NCI-H1930 (cell line): ENCODE data around the gene KRI1.

Source experiments
- DNase-seq, 2 experiments: peaks; one replicate each; lab custom pipeline; 2025; lab: John Stamatoyannopoulos, UW

Gene KRI1

DNA sequence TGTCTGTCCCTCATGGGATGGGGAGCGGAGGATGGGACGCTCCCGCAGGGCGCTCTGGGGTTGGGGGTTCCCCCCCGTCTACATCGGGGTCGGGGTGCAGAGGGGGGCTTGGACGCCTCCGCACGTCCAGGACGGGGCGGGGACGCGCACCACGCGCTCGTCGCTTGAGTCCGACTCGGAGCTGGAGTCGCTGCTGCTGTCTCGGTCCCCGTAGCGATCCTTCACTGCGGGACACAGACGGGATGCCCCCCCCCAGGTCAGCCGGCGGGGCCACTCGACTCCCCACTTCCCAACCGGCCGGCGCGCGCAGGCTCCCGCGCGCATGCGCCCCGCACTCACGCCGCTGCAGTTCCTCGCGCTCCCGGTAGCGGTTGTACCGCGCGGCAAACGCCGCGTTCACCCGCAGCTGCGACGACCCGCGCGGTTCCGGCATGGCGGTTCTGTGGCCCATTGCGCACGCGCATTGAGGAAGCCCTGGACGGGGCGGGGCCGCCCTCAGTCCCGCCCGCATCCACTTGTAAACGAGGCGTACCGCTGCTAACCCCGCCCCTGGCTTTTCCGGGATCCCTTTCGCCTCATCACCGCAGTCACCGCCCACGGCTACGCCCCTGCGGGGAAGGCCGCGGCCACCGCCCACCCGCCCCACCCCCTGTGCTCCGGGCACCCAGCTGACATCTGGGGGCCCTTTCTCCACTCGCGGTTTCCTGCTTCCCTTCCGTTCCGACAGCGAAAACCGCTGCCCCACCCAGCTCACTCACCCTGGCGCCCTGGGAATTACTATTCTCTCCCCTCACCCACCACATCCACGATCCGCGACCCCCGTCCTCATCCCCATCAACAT, at the start of gene KRI1:
TSS of gene KRI1 (minus strand) at position 444 of the 841 bp plus-strand sequence. CDS start at position 433, 11 bp downstream.
- DNase-seq: peak; percentile 87 to 91

DNA sequence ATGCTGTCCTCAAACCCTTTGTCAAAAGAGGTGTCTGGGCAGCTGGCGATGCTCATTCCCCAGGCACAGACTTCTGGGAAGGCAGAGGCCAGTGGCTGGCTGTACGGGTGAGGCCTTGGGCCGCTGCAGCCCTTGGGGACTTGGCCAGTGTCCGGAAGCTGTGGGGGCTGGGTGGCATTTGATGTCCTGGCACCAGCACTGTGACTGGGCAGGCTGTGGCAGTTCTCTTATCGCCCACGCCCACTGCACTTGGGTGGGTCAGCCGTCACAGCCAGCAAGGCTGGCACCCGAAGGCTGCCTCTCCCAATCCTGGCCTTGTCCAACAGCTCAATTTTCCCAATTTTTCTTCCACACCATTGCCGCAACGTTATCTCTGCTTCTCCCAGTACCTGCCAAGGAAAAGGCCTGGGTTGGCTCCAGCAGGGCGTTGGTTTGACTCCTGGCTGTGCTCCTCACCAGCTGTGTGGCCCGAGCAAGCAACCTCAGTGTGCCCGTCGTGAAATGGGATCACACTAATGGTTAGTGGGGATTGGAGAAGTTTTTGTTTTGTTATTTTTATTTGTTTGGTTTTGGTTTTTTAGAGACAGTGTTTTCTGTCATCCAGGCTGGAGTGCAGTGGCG, 46.8 kb upstream of the KRI1 start:
- DNase-seq: no peak

DNA sequence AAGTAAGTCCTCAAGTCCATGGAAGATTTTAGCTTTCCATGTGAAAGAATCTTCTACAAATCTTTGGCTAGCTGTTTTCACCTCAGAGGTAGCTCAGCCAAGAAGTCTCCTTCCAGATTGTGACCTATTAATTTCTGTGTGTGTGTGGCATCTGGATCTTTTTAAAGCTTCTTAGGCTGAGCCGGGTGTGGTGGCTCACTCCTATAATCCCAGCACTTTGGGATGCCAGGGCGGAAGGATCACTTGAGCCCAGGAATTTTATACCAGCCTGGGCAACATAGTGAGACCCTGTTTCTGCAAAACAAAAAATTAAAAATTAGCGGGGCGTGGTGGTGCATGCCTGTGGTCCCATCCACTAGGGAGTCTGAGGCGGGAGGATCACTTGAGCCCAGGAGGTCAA, 46.1 kb upstream of the KRI1 start:
- DNase-seq: no peak

DNA sequence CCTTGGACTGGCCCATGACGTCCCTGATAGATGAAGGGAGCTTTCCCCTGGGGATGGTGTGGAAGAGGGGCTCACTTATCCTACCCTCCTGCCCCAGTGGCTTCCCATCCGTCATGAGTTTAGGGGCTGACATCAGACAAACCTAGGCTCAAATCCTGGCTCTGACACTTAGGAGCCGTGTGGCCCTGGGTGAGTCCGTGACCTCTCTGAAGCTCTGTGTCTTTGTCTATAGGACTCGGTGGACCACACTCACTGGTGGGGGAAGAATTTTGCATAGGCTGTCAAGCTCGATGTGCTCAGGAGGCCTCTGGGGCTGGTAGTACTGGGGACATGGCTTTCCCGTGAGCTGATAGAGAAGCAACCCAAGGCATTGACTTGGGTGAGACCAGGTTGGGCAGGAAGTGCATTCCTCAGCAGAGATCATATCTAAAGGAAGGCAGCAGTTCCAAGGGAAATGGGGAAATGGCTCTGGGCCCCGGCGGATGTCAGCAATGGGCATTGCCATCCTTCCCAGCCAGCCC, 38.7 kb upstream of the KRI1 start:
- no peak for DNase-seq

DNA sequence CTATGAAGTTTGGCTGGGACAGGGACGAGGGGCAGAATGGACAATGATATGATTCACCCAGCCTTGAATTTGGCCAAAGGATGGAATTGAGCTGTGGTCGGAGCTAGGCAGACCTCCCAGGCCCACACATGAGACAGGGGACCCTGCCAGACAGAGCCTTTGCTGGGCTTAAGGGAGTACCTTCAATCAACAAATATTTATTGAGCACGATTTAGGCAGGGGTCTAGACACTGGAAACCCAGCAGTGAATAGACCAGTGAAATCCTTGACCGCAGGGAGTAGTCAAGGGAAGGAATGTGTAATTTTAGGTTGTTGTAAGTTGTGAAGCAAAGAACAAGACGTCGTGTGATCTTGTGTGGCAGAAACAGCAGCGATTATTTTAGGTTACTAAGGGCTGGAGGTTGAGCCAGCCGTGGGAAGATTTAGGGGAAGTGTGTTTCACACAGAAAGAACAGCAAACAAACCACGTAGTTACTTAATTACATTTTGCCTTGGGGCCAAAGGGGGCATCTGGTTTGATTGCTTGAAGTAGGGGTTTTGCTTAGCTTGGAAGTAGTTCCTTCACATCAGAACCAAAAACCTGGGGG, 38.2 kb upstream of the KRI1 start:
- no peak for DNase-seq

DNA sequence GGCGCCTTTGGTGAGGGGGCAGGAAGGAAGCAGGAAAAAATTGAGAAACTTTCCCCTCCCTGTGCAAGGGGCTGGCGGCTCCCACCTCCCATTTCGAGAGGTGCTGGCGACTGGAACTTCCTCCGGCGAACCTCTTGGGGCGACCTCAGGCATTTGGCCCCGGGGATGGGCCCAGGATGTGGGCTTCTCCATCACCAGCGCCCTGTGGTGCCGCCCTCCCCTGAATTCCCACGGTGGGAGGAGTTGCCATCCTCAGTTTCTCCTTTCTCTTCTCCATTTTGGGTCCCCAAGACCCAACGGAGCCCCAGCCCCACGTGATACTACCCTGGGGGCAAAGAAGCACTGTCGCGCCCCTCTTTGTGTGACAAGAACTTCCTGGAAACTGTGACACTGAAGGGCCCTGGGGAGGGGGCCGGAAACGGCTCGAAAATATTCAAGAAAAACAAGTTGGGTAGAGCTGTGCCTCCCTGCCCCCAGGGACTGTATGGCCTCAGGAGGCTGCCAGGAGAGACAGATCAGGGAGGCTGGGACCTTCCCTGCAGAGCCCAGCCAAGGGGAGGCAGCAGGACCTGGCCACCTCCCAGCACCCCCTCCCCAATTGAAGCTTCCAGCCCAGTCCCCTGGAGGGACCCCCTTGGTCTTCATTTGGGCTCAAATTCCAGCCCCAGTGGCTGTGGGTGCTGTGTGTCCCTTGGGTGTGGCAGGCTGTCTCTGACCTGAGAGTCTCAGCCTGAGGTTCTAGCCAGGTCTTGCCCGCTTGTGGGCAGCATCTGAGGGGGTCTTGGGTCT, 37.5 kb upstream of the KRI1 start:
- no peak for DNase-seq

DNA sequence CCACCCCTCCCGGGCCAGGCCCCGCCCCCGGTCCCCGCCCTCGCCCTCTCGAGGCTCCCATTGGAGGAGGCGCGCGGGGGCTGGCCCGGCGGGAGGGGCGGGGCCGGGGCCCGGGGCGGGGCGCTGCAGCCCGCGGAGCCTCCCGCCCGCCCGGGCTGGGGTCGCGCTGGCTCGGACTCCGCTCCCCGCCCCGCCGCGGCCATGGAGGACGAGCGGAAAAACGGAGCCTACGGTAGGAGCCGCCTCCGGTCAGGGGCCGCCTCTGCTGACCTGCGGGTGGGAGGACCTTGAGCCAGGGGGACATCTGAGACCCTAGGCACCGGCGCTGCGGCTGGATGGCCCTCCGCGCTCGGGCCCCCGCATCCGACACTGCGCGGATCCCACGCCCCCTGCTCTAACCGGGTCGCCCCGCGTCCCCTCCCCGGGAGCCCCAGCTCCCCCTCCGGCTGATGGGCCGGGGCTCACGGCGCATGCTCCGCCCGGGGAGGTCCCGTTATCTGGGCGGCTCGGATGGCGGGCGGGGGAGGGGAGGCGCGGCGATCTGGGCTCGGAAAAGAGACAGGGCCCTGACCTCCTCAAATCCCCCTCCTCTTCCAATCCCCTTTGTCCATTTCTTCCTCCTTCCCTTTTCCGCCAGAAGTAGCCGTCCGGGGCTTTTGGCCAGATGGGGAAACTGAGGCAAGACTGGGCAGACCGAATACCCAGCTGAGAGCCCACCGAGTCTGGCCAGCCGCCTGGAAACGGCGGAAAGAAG, 36.7 kb upstream of the KRI1 start:
- peak; percentile 46 to 61 for DNase-seq

DNA sequence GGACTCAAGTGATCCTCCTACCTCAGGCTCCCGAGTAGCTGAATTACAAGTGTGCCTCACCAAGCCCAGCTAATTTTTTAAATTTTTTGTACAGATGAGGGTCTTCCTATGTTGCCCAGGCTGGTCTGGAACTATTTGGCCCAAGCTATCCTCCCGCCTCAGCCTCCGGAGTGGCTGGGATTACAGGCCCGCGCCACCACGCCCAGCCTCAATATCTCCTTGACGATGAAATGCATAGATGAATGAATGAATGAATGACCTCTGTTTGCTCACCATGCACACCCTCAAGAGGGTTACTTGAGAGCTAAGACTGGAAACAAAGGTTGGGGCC, 36.2 kb upstream of the KRI1 start:
- no peak for DNase-seq

DNA sequence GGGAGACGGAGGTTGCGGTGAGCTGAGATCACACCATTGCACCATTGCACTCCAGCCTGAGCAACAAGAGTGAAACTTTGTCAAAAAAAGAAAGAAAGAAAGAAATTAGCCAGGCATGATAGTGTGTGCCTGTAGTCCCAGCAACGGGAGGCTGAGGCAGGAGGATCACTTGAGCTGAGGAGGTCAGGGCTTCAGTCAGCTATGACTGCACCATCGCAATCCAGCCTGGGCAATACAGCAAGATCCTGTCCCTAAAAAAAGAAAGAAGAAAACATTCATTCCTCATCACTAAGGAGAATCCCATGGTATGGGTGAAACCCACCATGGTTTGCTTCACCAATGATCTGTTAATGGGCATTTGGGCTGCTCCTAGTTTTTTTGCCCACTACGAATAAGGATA, 34.3 kb upstream of the KRI1 start:
- DNase-seq: no peak

DNA sequence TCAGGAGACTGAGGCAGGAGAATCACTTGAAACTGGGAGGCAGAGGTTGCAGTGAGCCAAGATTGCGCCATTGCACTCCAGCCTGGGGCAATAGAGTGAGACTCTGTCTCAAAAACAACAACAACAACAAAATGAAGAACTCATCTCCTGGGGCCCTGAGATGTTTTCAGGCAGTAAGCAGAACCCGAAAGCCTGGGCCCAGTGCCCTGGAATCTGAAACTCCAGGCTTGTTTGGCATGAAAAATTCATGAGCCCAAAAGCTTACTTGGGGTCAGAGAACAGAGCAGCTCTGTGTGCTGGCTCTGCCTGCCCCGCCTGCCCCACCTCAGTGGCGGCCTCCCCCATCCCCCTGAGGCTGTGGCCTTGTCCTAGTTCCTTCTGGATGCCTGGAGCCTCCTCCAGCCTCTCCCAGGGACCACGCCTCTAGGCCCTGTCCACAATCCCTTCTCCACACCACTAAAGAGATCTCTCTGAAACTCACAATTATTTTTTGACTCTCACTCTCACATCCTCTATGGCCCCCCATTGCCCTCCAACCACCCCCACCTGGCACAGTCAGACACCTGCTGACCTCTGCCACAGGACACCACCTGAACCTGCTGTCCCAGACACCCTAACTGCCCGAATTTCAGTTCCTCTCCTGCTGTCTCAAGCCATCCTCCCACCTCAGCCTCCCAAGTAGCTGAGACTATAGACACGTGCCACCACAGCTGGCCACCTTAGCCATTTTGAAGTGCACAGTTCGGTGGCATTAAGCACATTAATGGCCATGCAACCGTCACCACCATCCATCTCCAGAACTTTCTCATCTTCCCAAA, 28.2 kb upstream of the KRI1 start:
- no peak for DNase-seq

DNA sequence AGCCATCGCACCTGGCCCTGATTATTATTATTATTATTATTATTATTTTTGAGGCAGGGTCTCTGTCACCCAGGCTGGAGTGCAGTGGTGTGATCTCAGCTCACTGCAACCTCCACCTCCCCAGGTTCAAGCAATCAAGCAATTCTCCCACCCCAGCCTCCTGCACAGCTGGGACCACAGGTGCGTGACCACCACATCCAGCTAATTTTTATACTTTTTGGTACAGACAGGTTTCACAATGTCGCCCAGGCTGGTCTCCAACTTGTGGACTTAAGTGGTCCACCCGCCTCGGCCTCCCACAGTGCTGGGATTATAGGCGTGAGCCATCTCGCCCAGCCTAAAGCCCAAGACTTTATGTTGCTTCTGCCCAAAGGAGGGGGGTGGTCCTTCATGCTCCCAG, 27.3 kb upstream of the KRI1 start:
- no peak for DNase-seq

DNA sequence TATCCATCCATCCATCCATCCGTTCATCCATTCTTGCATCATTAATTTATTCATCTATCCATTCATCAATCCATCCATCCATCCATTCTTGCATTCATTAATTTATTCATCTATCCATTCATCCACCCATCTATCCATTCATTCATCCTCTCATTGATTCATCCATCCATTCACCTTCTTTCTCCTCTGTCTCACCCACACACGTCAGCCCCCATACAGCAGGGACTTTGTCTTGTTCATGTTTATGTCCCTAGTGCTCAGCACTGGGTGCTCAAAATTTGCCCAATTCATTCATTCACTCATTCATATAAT, 22.0 kb upstream of the KRI1 start:
- no peak for DNase-seq

DNA sequence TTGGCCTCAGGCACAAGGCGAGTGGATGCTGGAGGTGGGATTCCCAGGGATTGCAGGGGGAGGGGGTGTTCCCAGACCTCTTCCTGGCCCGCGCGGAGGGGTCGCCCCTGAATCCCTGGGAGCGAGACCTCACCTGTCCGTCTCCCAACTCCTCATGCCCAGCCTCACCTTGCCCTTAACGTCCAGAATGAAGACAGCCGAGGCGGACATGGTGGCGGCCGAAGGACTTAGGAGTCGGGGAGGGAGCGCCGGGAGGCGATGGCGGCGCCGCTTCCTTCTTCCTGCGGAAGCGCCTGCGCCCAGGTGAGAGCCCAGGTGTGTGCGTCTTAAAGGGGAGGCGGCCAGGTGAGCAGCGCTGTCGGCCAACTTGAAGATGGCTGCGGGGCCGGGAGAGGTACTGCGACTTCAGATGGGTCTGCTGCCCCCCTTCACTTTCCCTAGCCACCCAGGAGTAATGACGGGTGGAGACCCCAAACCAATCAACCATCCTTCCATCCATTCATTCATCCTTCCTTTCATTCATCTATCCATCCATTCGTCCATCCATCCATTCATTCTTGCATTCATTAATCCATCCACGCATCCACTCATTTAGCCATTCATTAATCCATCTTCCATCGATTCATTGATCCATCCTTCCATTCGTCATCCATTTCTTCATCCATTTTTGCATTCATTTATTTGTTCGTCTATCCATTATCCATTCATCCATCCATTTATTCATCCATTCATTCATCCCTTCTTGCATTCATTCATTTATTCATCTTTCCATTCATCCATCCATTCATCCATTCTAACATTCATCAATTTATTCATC, 21.4 kb upstream of the KRI1 start, which contains the start of gene AP1M2:
TSS of gene AP1M2 (minus strand) at position 291 of the 817 bp plus-strand sequence. CDS start at position 210, 81 bp downstream.
- no peak for DNase-seq

DNA sequence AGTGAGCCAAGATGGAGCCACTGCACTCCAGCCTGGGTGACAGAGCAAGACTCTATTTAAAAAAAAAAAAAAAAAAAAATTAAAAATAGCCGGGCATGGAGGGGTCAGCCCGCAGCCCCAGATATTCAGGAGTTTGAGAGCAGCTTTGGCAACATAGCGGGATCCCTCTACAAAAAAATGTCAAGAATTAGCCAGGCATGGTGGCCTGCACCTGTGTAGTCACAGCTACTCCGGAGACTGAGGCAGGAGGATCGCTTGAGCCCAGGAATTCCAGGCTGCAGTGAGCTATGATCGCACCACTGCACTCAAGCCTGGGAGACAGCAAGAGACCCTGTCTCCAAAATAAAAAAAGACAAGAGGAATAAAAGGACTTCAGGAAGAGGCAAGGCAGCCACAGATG, 20.6 kb upstream of the KRI1 start:
- DNase-seq: no peak

DNA sequence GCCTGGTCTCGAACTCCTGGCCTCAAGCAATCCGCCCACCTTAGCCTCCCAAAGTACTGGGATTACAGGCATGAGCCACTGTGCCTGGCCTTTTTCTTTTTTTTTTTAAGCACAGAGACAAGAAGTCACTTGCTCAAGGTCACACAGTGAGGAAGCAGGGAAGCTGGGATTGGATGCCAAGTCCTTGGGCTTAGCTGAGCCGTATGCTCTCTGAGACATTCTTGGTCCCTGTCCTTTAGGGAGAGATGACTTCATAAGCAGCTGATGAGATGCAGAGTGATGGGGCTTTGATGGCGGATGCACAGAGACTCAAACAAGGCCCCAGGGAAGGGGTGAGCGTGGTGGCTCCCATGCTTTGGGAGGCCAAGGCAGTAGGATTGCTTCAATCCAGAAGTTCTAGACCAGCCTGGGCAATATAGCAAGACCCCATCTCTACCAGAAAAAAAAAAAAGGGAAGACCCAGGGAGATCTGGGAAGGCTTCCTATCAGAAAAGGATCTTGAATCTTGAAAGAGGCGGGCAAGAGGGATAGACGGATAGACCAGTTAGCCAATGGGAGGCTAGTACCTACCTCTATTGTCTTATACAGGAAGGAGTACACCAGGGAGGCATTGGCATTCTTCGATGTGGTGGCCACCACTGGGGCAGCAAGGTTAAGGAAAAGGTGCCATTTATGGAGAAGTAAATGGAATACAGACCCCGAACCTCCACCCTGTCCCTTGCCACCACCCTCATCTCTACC, 17.4 kb upstream of the KRI1 start:
- no peak for DNase-seq

DNA sequence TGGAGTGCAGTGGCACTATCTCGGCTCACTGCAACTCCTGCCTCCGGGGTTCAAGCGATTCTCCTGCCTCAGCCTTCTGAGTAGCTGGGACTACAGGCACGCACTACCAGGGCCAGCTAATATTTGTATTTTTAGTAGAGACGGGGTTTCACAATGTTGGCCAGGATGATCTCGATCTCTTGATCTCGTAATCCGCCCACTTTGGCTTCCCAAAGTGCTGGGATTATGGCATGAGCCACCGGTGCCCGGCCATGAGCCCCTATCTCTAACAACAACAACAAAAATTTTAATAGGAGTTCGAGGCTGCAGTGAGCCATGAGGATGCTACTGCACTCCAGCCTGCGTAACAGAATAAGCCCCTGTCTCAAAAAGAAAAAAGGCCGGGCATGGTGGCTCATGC, 16.3 kb upstream of the KRI1 start:
- no peak for DNase-seq

DNA sequence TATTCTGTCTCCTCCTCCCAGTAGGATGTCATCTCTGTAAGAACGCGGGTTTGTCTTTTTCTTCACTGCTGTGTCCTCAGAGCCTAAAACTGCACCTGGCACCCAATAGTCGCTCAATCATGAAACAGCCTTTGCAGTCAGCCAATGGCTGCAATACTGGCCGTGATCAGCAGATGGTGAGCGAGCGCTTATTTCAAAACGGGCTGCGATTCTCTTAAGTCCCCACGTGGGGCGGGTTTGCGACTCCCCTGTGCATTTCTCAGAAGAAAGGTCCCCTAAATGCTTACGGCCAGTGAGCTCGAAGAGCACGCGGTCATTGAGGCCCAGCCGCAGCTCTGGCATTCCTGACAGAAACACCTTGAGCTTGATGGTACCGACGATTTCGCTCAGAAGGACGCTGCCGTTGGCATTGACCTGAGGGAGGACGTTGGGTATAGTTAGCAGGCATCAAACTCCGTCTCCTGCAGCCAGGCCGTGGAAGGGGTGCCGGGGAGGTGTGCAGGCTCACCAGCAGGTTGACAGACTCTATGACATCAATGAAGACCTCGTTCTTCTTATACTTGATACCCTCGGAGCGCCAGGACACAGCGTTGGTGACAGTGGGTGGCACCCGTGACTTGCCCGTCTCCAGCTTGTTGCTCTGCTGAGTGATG, 15.3 kb upstream of the KRI1 start:
- DNase-seq: peak; percentile 64 to 75

DNA sequence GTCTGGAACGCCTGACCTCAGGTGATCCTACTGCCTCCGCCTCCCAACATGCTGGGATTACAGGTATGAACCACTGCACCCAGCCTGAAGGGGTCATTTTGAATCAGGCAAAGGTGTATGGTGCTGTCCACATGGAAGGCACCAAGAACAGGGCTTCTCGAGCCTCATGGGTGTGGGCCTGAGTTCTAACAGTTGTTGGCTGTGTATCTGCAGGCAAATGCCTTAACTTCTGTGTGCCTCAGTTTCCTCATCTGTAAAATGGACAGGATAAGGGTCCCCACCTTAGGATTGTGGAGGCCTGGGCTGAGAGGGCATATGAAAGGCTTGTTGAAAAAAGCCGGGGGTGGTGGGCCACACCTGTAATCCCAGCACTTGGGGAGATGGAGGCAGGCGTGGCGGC, 12.1 kb upstream of the KRI1 start:
- DNase-seq: no peak
